Measurements from ENCODE around the gene P4HB. TPM values are rescaled to one million over a fixed set of nuclear protein-coding genes. Genes with fewer than 3 reads are reported as not detected.

P4HB gene
- total and polyA plus RNA-seq, 12 donors = 546 to 2,717 (median 934) TPM

- no peaks in the 10 kb centered on the region for H3K9me3 ChIP-seq (replicated peaks in 1 of 3)
- H3K4me3 ChIP-seq = no peak overlapping the region
- TF ChIP-seq CTCF (IDR thresholded peaks at IDR 0.05) = no peak
- no peak for TF ChIP-seq POLR2A (IDR thresholded peaks at IDR 0.05)
- no peak overlapping the region for H3K27ac ChIP-seq
- intact Hi-C loops (cut with DNase I) = no loop called here
- DNase-seq = no peak
- H3K4me1 ChIP-seq (replicated peaks in 1 of 2) = peaks cover 3 to 14% of the 10 kb centered on the region in 2 donors
- H3K27me3 ChIP-seq = peaks cover 4% of the 10 kb centered on the region
- H3K36me3 ChIP-seq (replicated peaks in 1 of 2) = peaks cover 0 to 45% of the 10 kb centered on the region in 2 donors
- 67 to 81% (median 76%) methylated on average over 7 to 18 of the region's 18 CpGs for WGBS, 4 donors
These were observed 40.0 kb upstream of the P4HB start for GRCh38 chr17:81900181-81900820.

- intact Hi-C loops (cut with DNase I) = no loop called here
- TF ChIP-seq CTCF (IDR thresholded peaks at IDR 0.05) (no peak), POLR2A (IDR thresholded peaks at IDR 0.05) (no peak)
- H3K4me3 ChIP-seq = no peak overlapping the region
- peaks cover 0 to 52% of the 10 kb centered on the region in 2 donors for H3K36me3 ChIP-seq (replicated peaks in 1 of 2)
- H3K9me3 ChIP-seq (replicated peaks in 1 of 3) = no peaks in the 10 kb centered on the region
- no peak for DNase-seq
- H3K27ac ChIP-seq = no peak overlapping the region
- H3K4me1 ChIP-seq (replicated peaks in 1 of 2) = peaks cover 3 to 14% of the 10 kb centered on the region in 2 donors
- 95 to 97% (median 95%) methylated on average over 6 to 22 of the region's 22 CpGs for WGBS, 4 donors
- H3K27me3 ChIP-seq = peaks cover 4% of the 10 kb centered on the region
These were observed 39.3 kb upstream of the P4HB start for GRCh38 chr17:81899514-81900166.

GRCh38 chr17:81898885-81899284, 38.5 kb upstream of the P4HB start:
- H3K4me1 ChIP-seq (replicated peaks in 1 of 2) = peaks cover 3 to 14% of the 10 kb centered on the region in 2 donors
- no peak for DNase-seq
- H3K27ac ChIP-seq = no peak overlapping the region
- peaks cover 0 to 58% of the 10 kb centered on the region in 2 donors for H3K36me3 ChIP-seq (replicated peaks in 1 of 2)
- 87 to 97% (median 91%) methylated on average over 5 to 9 of the region's 9 CpGs for WGBS, 4 donors
- H3K4me3 ChIP-seq = no peak overlapping the region
- intact Hi-C loops (cut with DNase I) = no loop called here
- H3K9me3 ChIP-seq (replicated peaks in 1 of 3) = no peaks in the 10 kb centered on the region
- TF ChIP-seq CTCF (IDR thresholded peaks at IDR 0.05) = no peak
- TF ChIP-seq POLR2A (IDR thresholded peaks at IDR 0.05) = no peak
- peaks cover 4% of the 10 kb centered on the region for H3K27me3 ChIP-seq

GRCh38 chr17:81898029-81898866, 37.9 kb upstream of the P4HB start:
- DNase-seq = no peak
- Histone ChIP-seq H3K27me3 (peaks cover 4% of the 10 kb centered on the region), H3K4me1 (replicated peaks in 1 of 2) (peaks cover 3 to 14% of the 10 kb centered on the region in 2 donors), H3K9me3 (replicated peaks in 1 of 3) (no peaks in the 10 kb centered on the region), H3K36me3 (replicated peaks in 1 of 2) (peaks cover 0 to 58% of the 10 kb centered on the region in 2 donors), H3K27ac (no peak overlapping the region), H3K4me3 (no peak overlapping the region)
- 89 to 95% (median 93%) methylated on average over 14 to 19 of the region's 19 CpGs for WGBS, 4 donors
- intact Hi-C loops (cut with DNase I) = no loop called here
- TF ChIP-seq CTCF (IDR thresholded peaks at IDR 0.05) = no peak
- TF ChIP-seq POLR2A (IDR thresholded peaks at IDR 0.05) = no peak
